GOT3 (cell line): Measurements from ENCODE around the gene LLGL2.
"Not testable (repeated sequence)": the region's sequence is repeated elsewhere in the genome, so short reads cannot be mapped to it uniquely, and the experiment has no call there.

Source experiments
- DNase-seq: peaks from one replicate; lab custom pipeline; 2025; ENCODE audit warnings: mixed read lengths; lab: John Stamatoyannopoulos, UW

The LLGL2 gene

GRCh38 chr17:75570034-75570676, 44.7 kb downstream of the LLGL2 start:
- no peak for DNase-seq

GRCh38 chr17:75570772-75571171, 45.3 kb downstream of the LLGL2 start:
- no peak for DNase-seq

GRCh38 chr17:75571197-75571884, 45.8 kb downstream of the LLGL2 start:
- no peak for DNase-seq

- no peak for DNase-seq
Measured at GRCh38 chr17:75571885-75572215, 46.4 kb downstream of the LLGL2 start.

GRCh38 chr17:75572713-75573539, 47.4 kb downstream of the LLGL2 start:
- DNase-seq, result no peak

GRCh38 chr17:75573540-75573957, 48.1 kb downstream of the LLGL2 start:
- DNase-seq, result no peak

- DNase-seq, result no peak
Measured at GRCh38 chr17:75573994-75574393, 48.5 kb downstream of the LLGL2 start.

- DNase-seq, result no peak
Measured at GRCh38 chr17:75574404-75575036, 49.0 kb downstream of the LLGL2 start.

- no peak for DNase-seq
Measured at GRCh38 chr17:75575197-75575596, 49.7 kb downstream of the LLGL2 start.

GRCh38 chr17:75575728-75576127, 50.2 kb downstream of the LLGL2 start:
- no peak for DNase-seq

GRCh38 chr17:75576661-75577060, 51.2 kb downstream of the LLGL2 start:
- no peak for DNase-seq

GRCh38 chr17:75581121-75581725, 55.7 kb downstream of the LLGL2 start:
- DNase-seq, result not testable (repeated sequence)

- not testable (repeated sequence) for DNase-seq
Measured at GRCh38 chr17:75583197-75583596, 57.7 kb downstream of the LLGL2 start.

GRCh38 chr17:75584849-75585175, 59.3 kb downstream of the LLGL2 start:
- no peak for DNase-seq

- DNase-seq, result no peak
Measured at GRCh38 chr17:75587675-75588595, 62.4 kb downstream of the LLGL2 start, which contains the start of gene MYO15B. Gene MYO15B (plus strand): TSS chr17:75587800. CDS start chr17:75588058, 258 bp downstream.

GRCh38 chr17:75588596-75589011, 63.1 kb downstream of the LLGL2 start:
- DNase-seq, result no peak

- peak; percentile 70 for DNase-seq
Measured at GRCh38 chr17:75589012-75589918, 63.8 kb downstream of the LLGL2 start.

- no peak for DNase-seq
Measured at GRCh38 chr17:75589919-75590303, 64.4 kb downstream of the LLGL2 start.

- no peak for DNase-seq
Measured at GRCh38 chr17:75590314-75590761, 64.8 kb downstream of the LLGL2 start.
